Keratinocyte (primary cell): Measurements from ENCODE around the gene DOK6. TPM values are rescaled to one million over a fixed set of nuclear protein-coding genes. Genes with fewer than 3 reads are reported as not detected.
A peak's percentile ranks its signal among the peaks of the same experiment; 100 is the strongest.

ENCODE experiments used
- DNase-seq: peaks from one replicate; pipeline ENCODE4 v3.0.0-alpha.2; 2011; ENCODE audit warnings: low read depth, missing footprints, low spot score
- FAIRE-seq: peaks from 2 replicates; lab custom pipeline; 2011; peaks lifted over from hg19 to GRCh38; lab: Jason Lieb, UNC
- H2AFZ ChIP-seq: 2 replicates; pipeline ENCODE4 v1.6.0; 2012; ENCODE audit warnings: low read length, control low read depth, inconsistent platforms; ENCODE audit not compliant: control insufficient read depth
- H3K27ac ChIP-seq: 2 replicates; pipeline ENCODE4 v1.5.1; 2011; ENCODE audit warnings: low read length; ENCODE audit not compliant: control insufficient read depth, insufficient read depth
- H3K27me3 ChIP-seq: 3 replicates; pipeline ENCODE4 v1.6.0; 2011; ENCODE audit warnings: low read length; ENCODE audit not compliant: control insufficient read depth, insufficient read depth; ENCODE audit errors: extremely low read depth
- H3K36me3 ChIP-seq, 2 experiments: 2 replicates in 1 of 2; 3 replicates in 1 of 2; pipeline ENCODE4 v1.5.1; 2011; ENCODE audit warnings: low read length in 2 of 2, mild to moderate bottlenecking in 1 of 2; ENCODE audit not compliant: control insufficient read depth in 2 of 2, insufficient read depth in 2 of 2; ENCODE audit errors: extremely low read depth in 1 of 2
- H3K4me1 ChIP-seq: 3 replicates; pipeline ENCODE4 v1.5.1; 2011; ENCODE audit warnings: low read length; ENCODE audit not compliant: control insufficient read depth, insufficient read depth; ENCODE audit errors: extremely low read depth
- H3K4me2 ChIP-seq: 3 replicates; pipeline ENCODE4 v1.6.0; 2011; ENCODE audit warnings: low read depth, low read length; ENCODE audit not compliant: control insufficient read depth, insufficient read depth; ENCODE audit errors: extremely low read depth
- H3K4me3 ChIP-seq, 3 experiments: fragments of 200-600 bp in 1 of 3; sonication (generic) in 1 of 3; 2 replicates in 2 of 3; 3 replicates in 1 of 3; pipeline ENCODE4 v1.5.1; 2011 to 2016; ENCODE audit warnings: low read length in 3 of 3, mild to moderate bottlenecking in 3 of 3, control low read depth in 2 of 3, inconsistent platforms in 1 of 3, low read depth in 1 of 3, mixed read lengths in 1 of 3, mixed run types in 1 of 3, moderate library complexity in 1 of 3; ENCODE audit not compliant: control insufficient read depth in 2 of 3, insufficient read depth in 2 of 3; ENCODE audit errors: extremely low read depth in 1 of 3
- H3K79me2 ChIP-seq: 2 replicates; pipeline ENCODE4 v1.6.0; 2012; ENCODE audit warnings: low read length; ENCODE audit not compliant: control insufficient read depth, insufficient read depth
- H3K9ac ChIP-seq: 3 replicates; pipeline ENCODE4 v1.6.0; 2011; ENCODE audit warnings: low read length; ENCODE audit not compliant: control insufficient read depth, insufficient read depth; ENCODE audit errors: extremely low read depth
- H3K9me1 ChIP-seq: 3 replicates; pipeline ENCODE4 v1.6.0; 2011; ENCODE audit warnings: low read length; ENCODE audit not compliant: control insufficient read depth, insufficient read depth; ENCODE audit errors: extremely low read depth
- H3K9me3 ChIP-seq: 2 replicates; pipeline ENCODE4 v1.5.1; 2012; ENCODE audit warnings: low read depth, low read length; ENCODE audit not compliant: control insufficient read depth
- H4K20me1 ChIP-seq: 3 replicates; pipeline ENCODE4 v1.6.0; 2011; ENCODE audit warnings: low read length; ENCODE audit not compliant: control insufficient read depth, insufficient read depth; ENCODE audit errors: extremely low read depth
- CTCF ChIP-seq, 3 experiments: IDR thresholded peaks in 1 of 3; conservative IDR thresholded peaks in 1 of 3; optimal IDR thresholded peaks in 1 of 3; 2 replicates in 2 of 3; 3 replicates in 1 of 3; pipeline versions ENCODE3 to v1.5.1; 2011; ENCODE audit warnings: low read length in 3 of 3, mild to moderate bottlenecking in 3 of 3, moderate library complexity in 2 of 3, control low read depth in 1 of 3, inconsistent platforms in 1 of 3; ENCODE audit not compliant: insufficient read depth in 2 of 3; ENCODE audit errors: extremely low read depth in 1 of 3
- EZH2 ChIP-seq: IDR thresholded peaks from one replicate; pipeline ENCODE4 v1.6.1; 2012; ENCODE audit warnings: inconsistent platforms, mild to moderate bottlenecking, low read length, moderate library complexity
- dilution Hi-C: fragments of 300-500 bp; cut with MboI; formaldehyde crosslinking; loops from one replicate; pipeline ENCODE4 v1.7.0; 2020; ENCODE audit warnings: low sequenced_read_pairs; ENCODE audit not compliant: extremely low pct_ligation_motif_present
- polyA minus RNA-seq, 3 experiments: library from RNA; depleted of rRNA, polyadenylated mRNA; stranded (reverse); fragments of >200 nt; gene quantifications; 1 replicate in 1 of 3; 2 replicates in 1 of 3; 3 replicates in 1 of 3; pipeline ENCODE4 v1.2.3, GENCODE V29; 2011
- polyA plus RNA-seq, 5 experiments: library from polyadenylated mRNA; depleted of rRNA in 3 of 5; stranded (reverse) in 3 of 5; stranded (forward) in 1 of 5; unstranded in 1 of 5; fragments of >200 nt; gene quantifications; 1 replicate in 1 of 5; 2 replicates in 3 of 5; 3 replicates in 1 of 5; pipeline versions ENCODE4 v1.2.1 to v1.2.3, GENCODE V29; 2011 to 2012; ENCODE audit warnings: missing spikeins in 2 of 5, low read depth in 1 of 5, low replicate concordance in 1 of 5

DOK6 gene
- polyA plus RNA-seq: not detected in 3 replicates
- polyA plus RNA-seq (2011; ENCODE audit: low read depth): not detected
- polyA plus RNA-seq (2011; cell fraction: cytosol; rRNA removed): not detected in 2 replicates
- polyA plus RNA-seq (2011; cell fraction: nucleus; rRNA removed): not detected in 2 replicates
- polyA plus RNA-seq (2012; ENCODE audit: low replicate concordance): not detected in 2 replicates
- polyA minus RNA-seq: not detected in 3 replicates
- not detected for polyA minus RNA-seq (2011; cell fraction: cytosol; rRNA and poly(A)+ RNA removed)
- not detected in 2 replicates for polyA minus RNA-seq (2011; cell fraction: nucleus; rRNA and poly(A)+ RNA removed)

GRCh38 chr18:69400253-69400975, at the start of gene DOK6:
DOK6 (plus strand) TSS chr18:69400888.
- Histone ChIP-seq H3K79me2 (no peaks in the 10 kb centered on the region), H3K4me2 (peak within 1 kb of the TSS; percentile 56), H3K4me3 (peak within 1 kb of the TSS in 2 of 3 experiments; percentile 18 to 20), H3K9me1 (no peaks in the 10 kb centered on the region), H3K36me3 (no peaks in the 10 kb centered on the region), H3K4me1 (no peaks in the 10 kb centered on the region), H3K9ac (no peak within 1 kb of the TSS), H3K9me3 (no peaks in the 10 kb centered on the region), H4K20me1 (no peaks in the 10 kb centered on the region), H2AFZ (peak within 1 kb of the TSS; percentile 51), H3K27ac (no peak within 1 kb of the TSS), H3K27me3 (peaks cover 34% of the 10 kb centered on the region)
- DNase-seq (no peak), FAIRE-seq (no peak)
- no peak for TF ChIP-seq CTCF (optimal IDR thresholded peaks at IDR 0.05 in 1 of 3, IDR thresholded peaks at IDR 0.05 in 1 of 3, conservative IDR thresholded peaks at IDR 0.05 in 1 of 3; ENCODE audit: extremely low read depth in 1 of 3, insufficient read depth in 2 of 3, low read length in 3 of 3)
- TF ChIP-seq EZH2: peak; percentile 94
- dilution Hi-C loops: no loop called here

GRCh38 chr18:69353023-69353422, 47.7 kb upstream of the DOK6 start:
- H4K20me1 ChIP-seq: no peaks in the 10 kb centered on the region
- H3K9me3 ChIP-seq: no peaks in the 10 kb centered on the region
- H3K9me1 ChIP-seq: no peaks in the 10 kb centered on the region
- dilution Hi-C loops: no loop called here
- no peaks in the 10 kb centered on the region for H3K79me2 ChIP-seq
- TF ChIP-seq CTCF (optimal IDR thresholded peaks at IDR 0.05 in 1 of 3, IDR thresholded peaks at IDR 0.05 in 1 of 3, conservative IDR thresholded peaks at IDR 0.05 in 1 of 3; ENCODE audit: extremely low read depth in 1 of 3, insufficient read depth in 2 of 3, low read length in 3 of 3) (no peak), EZH2 (no peak)
- no peak overlapping the region for H3K9ac ChIP-seq
- no peaks in the 10 kb centered on the region for H3K4me1 ChIP-seq
- H2AFZ ChIP-seq: no peak overlapping the region
- H3K27me3 ChIP-seq: no peaks in the 10 kb centered on the region
- H3K4me2 ChIP-seq: no peak overlapping the region
- H3K27ac ChIP-seq: no peak overlapping the region
- DNase-seq (no peak), FAIRE-seq (no peak)
- H3K36me3 ChIP-seq: no peaks in the 10 kb centered on the region
- H3K4me3 ChIP-seq: no peak overlapping the region
